Breast epithelium (tissue), 4 donors: ENCODE data around the gene SLC26A9. TPM values are rescaled to one million over a fixed set of nuclear protein-coding genes. Genes with fewer than 3 reads are reported as not detected.

Experiments
- DNase-seq, 2 donors: peaks; one replicate each; pipeline ENCODE4 v3.0.0-alpha.2; 2019; ENCODE audit warnings: low spot score in 2 of 2
- H3K27ac ChIP-seq, 2 donors: fragments of 200-600 bp; sonication (generic) in 1 of 2; one replicate each; pipeline ENCODE4 v1.5.1; 2016 to 2019; ENCODE audit warnings: mild to moderate bottlenecking in 1 of 2
- H3K27me3 ChIP-seq, 2 donors: fragments of 200-600 bp; sonication (generic) in 1 of 2; one replicate each; pipeline versions ENCODE4 v1.5.1 to v1.6.0; 2017 to 2019; ENCODE audit warnings: control low read depth in 1 of 2, mild to moderate bottlenecking in 1 of 2
- H3K36me3 ChIP-seq: fragments of 200-600 bp; one replicate; pipeline ENCODE4 v1.5.1; 2019
- H3K4me1 ChIP-seq, 2 donors: fragments of 200-600 bp; sonication (generic); one replicate each; pipeline ENCODE4 v1.5.1; 2016 to 2019; ENCODE audit warnings: control low read depth in 1 of 2
- H3K4me3 ChIP-seq, 3 donors: fragments of 200-600 bp; sonication (generic); 1 replicate in 2 of 3; 2 replicates in 1 of 3; pipeline ENCODE4 v1.5.1; 2016 to 2019; ENCODE audit warnings: mild to moderate bottlenecking in 3 of 3, moderate library complexity in 2 of 3
- H3K9me3 ChIP-seq, 2 donors: fragments of 200-600 bp; sonication (generic) in 1 of 2; one replicate each; pipeline ENCODE4 v1.5.1; 2016 to 2019; ENCODE audit warnings: control low read depth in 1 of 2
- POLR2A ChIP-seq: fragments of 450-650 bp; IDR thresholded peaks from one replicate; pipeline ENCODE4 v1.6.1; 2016; ENCODE audit warnings: antibody characterized with exemption, mild to moderate bottlenecking, moderate library complexity
- POLR2AphosphoS5 ChIP-seq, 3 donors: sonication (generic); formaldehyde crosslinking; IDR thresholded peaks; one replicate each; pipeline ENCODE4 v1.6.1; 2017; ENCODE audit warnings: antibody characterized with exemption in 3 of 3
- intact Hi-C: fragments of 100-400 bp; cut with DNase I; formaldehyde crosslinking; loops from one replicate; pipeline ENCODE4 v1.15.1; 2023; ENCODE audit warnings: low total_unique reads
- total RNA-seq, 3 donors: library from RNA; depleted of rRNA; stranded (reverse); fragments of >200 nt; gene quantifications; one replicate each; pipeline ENCODE4 v1.1.0, GENCODE V29; 2016
- TF ChIP-seq, protein P1 (sequence below), 3 donors: fragments of 450-650 bp; IDR thresholded peaks; one replicate each; pipeline ENCODE4 v1.5.1; 2016 to 2017; ENCODE audit warnings: antibody characterized with exemption in 3 of 3, mild to moderate bottlenecking in 3 of 3, moderate library complexity in 3 of 3

Gene SLC26A9
- total RNA-seq, 3 donors from 2014 or later, result not detected

DNA sequence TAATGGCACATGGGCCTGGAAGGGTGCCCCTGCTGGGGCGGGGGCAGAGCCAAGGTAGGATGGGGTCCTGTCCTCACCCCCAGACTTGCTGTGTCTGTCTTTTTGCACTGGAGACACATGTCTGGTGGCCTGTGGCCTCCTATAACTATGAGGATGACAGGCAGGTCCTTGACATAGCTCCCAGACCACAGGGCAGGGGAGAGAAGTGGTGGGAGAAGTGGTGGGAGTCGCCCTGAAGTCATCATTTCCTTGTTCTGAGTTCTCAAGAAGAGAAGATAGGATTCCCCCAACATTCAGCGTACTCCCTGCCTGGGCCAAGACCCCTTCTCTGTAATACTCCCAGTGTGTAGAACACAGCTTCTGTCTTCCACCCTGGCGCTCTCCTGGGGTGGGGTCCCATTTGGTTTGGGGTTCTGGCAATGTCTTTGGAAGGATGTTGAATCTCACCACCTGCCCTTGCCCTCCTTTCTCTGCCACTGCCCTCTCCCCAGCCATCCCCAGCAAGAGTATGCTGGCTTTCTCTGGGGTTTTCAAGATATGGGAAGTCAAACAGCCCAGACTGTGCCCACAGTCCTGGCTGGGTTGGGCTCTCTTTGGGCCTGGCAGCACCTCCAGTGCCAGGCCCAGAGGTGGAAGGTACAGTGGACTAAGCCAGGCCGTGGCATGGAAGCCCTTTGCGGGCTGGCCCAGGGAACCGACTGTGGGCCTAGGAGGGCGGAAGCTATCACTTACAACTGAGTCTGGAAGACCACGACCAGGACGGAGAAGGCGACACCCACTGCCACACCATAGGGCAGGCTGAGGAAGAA, 19.4 kb downstream of the SLC26A9 start:
- no peaks in the 10 kb centered on the region for H3K36me3 ChIP-seq
- no peaks in the 10 kb centered on the region for H3K4me1 ChIP-seq
- TF ChIP-seq POLR2A (no peak), POLR2AphosphoS5 (IDR thresholded peaks at IDR 0.05) (no peak)
- TF ChIP-seq, protein P1, sequence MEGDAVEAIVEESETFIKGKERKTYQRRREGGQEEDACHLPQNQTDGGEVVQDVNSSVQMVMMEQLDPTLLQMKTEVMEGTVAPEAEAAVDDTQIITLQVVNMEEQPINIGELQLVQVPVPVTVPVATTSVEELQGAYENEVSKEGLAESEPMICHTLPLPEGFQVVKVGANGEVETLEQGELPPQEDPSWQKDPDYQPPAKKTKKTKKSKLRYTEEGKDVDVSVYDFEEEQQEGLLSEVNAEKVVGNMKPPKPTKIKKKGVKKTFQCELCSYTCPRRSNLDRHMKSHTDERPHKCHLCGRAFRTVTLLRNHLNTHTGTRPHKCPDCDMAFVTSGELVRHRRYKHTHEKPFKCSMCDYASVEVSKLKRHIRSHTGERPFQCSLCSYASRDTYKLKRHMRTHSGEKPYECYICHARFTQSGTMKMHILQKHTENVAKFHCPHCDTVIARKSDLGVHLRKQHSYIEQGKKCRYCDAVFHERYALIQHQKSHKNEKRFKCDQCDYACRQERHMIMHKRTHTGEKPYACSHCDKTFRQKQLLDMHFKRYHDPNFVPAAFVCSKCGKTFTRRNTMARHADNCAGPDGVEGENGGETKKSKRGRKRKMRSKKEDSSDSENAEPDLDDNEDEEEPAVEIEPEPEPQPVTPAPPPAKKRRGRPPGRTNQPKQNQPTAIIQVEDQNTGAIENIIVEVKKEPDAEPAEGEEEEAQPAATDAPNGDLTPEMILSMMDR (IDR thresholded peaks at IDR 0.05), result no peak
- H3K4me3 ChIP-seq, result no peak overlapping the region
- DNase-seq, result peak in 1 of 2 donors; percentile 22
- H3K27me3 ChIP-seq, result no peaks in the 10 kb centered on the region
- H3K9me3 ChIP-seq, result no peaks in the 10 kb centered on the region
- no peak overlapping the region for H3K27ac ChIP-seq
- intact Hi-C loops, result no loop called here

GRCh38 chr1:205922806-205923205, 20.4 kb downstream of the SLC26A9 start:
- Histone ChIP-seq H3K36me3 (no peaks in the 10 kb centered on the region), H3K27me3 (no peaks in the 10 kb centered on the region), H3K4me1 (no peaks in the 10 kb centered on the region), H3K27ac (no peak overlapping the region), H3K9me3 (no peaks in the 10 kb centered on the region), H3K4me3 (no peak overlapping the region)
- TF ChIP-seq POLR2AphosphoS5 (IDR thresholded peaks at IDR 0.05), result no peak
- no peak for TF ChIP-seq POLR2A
- TF ChIP-seq, protein P1 (IDR thresholded peaks at IDR 0.05), result no peak
- intact Hi-C loops, result loop anchor here (1.0 kb wide), 1 partner anchor 18 kb away; no protein-coding TSS in a partner anchor
- DNase-seq, result no peak

DNA sequence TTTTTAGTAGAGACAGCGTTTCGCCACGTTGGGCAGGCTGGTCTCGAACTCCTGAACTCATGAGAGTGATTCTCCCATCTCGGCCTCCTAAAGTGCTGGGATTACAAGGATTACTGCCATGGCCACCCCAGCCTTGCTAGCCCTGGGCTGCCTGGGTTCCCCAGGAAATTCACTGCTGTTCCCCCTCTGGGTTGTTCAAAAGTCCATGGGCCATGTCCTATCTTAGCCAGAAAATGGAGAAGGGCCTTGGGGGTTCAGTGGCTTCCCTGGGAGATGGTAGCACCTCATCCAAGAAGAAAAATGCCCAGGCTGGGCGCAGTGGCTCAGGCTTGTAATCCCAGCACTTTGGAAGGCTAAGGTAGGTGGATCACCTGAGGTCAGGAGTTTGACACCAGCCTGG, 20.9 kb downstream of the SLC26A9 start:
- Histone ChIP-seq H3K27me3 (no peaks in the 10 kb centered on the region), H3K4me1 (no peaks in the 10 kb centered on the region), H3K36me3 (no peaks in the 10 kb centered on the region), H3K9me3 (no peaks in the 10 kb centered on the region), H3K4me3 (no peak overlapping the region), H3K27ac (no peak overlapping the region)
- TF ChIP-seq, protein P1 (IDR thresholded peaks at IDR 0.05), result no peak
- TF ChIP-seq POLR2AphosphoS5 (IDR thresholded peaks at IDR 0.05), result no peak
- TF ChIP-seq POLR2A, result no peak
- DNase-seq, result no peak
- intact Hi-C loops, result loop anchor here (1.0 kb wide), 1 partner anchor 19 kb away; no protein-coding TSS in a partner anchor

GRCh38 chr1:205921570-205921909, 21.7 kb downstream of the SLC26A9 start:
- H3K4me1 ChIP-seq, result no peaks in the 10 kb centered on the region
- DNase-seq, result no peak
- no peaks in the 10 kb centered on the region for H3K36me3 ChIP-seq
- H3K27ac ChIP-seq, result no peak overlapping the region
- H3K9me3 ChIP-seq, result no peaks in the 10 kb centered on the region
- H3K27me3 ChIP-seq, result no peaks in the 10 kb centered on the region
- no peak overlapping the region for H3K4me3 ChIP-seq
- TF ChIP-seq POLR2AphosphoS5 (IDR thresholded peaks at IDR 0.05), result no peak
- TF ChIP-seq POLR2A, result no peak
- TF ChIP-seq, protein P1 (IDR thresholded peaks at IDR 0.05), result no peak
- intact Hi-C loops, result loop anchor here (2.0 kb wide), 1 partner anchor 55 kb away; no protein-coding TSS in a partner anchor

DNA sequence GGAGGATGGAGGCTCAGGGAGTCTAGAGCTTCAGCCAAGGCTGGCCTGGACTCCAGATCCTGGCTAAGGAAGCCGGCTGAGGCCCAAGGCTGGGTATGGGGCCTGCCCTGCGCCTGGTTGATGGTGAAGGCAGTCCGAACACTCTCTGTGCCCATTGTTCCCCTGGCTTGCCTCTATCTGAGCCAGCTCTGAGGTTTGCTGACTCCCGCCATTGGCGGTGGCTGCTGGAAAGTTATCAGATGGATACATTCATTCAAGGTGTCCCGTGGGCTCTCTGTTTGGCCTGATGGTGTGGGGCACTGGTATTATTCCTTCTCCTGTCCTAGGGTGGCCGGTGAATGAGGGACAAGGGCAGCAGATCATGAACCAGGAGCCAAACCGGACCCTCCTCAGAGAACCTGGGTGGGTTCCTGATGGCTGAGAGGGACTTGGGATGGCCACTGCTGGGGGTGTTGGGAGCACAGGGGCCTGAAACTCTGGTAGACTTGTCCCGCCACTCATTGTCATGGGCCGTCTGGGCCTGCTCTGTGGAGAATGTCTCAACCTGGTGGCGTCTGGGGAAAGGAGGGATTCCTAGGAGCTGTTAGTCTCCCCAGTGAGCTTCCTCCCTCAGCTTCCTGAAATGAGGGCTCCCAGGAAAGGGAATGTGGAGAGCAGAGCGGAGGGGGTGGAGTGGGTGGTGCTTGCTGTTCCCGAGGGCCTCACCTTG, 22.2 kb downstream of the SLC26A9 start:
- no peaks in the 10 kb centered on the region for H3K36me3 ChIP-seq
- no peak for DNase-seq
- intact Hi-C loops, result loop anchor here (2.0 kb wide), 1 partner anchor 56 kb away; no protein-coding TSS in a partner anchor
- H3K27ac ChIP-seq, result no peak overlapping the region
- H3K4me1 ChIP-seq, result no peaks in the 10 kb centered on the region
- TF ChIP-seq POLR2A (no peak), POLR2AphosphoS5 (IDR thresholded peaks at IDR 0.05) (no peak)
- TF ChIP-seq, protein P1 (IDR thresholded peaks at IDR 0.05), result no peak
- H3K9me3 ChIP-seq, result no peaks in the 10 kb centered on the region
- no peaks in the 10 kb centered on the region for H3K27me3 ChIP-seq
- no peak overlapping the region for H3K4me3 ChIP-seq
